Testis (tissue), 3 donors: ENCODE data around the gene ARL4A. TPM values are rescaled to one million over a fixed set of nuclear protein-coding genes. Genes with fewer than 3 reads are reported as not detected.

Source experiments
- DNase-seq: peaks from one replicate; pipeline ENCODE4 v3.0.0-alpha.2; 2019
- H3K27ac ChIP-seq, 2 donors: fragments of 200-600 bp; sonication (generic); one replicate each; pipeline ENCODE4 v1.5.1; 2019
- H3K27me3 ChIP-seq: fragments of 200-600 bp; sonication (generic); one replicate; pipeline ENCODE4 v1.5.1; 2019
- H3K36me3 ChIP-seq: fragments of 200-600 bp; sonication (generic); one replicate; pipeline ENCODE4 v1.5.1; 2017; ENCODE audit warnings: low read depth; ENCODE audit errors: missing control alignments
- H3K4me1 ChIP-seq: fragments of 200-600 bp; sonication (generic); one replicate; pipeline ENCODE4 v1.5.1; 2019
- H3K4me3 ChIP-seq, 2 donors: fragments of 200-600 bp; sonication (generic); one replicate each; pipeline ENCODE4 v1.5.1; 2017 to 2019
- H3K9me3 ChIP-seq: fragments of 200-600 bp; sonication (generic); one replicate; pipeline ENCODE4 v1.5.1; 2017
- CTCF ChIP-seq, 3 experiments: fragments of 450-650 bp in 2 of 3; fragments of 200-600 bp in 1 of 3; sonication (generic) in 1 of 3; IDR thresholded peaks; one replicate each; pipeline ENCODE4 v1.5.1; 2016 to 2019; ENCODE audit warnings: antibody characterized with exemption in 3 of 3, mild to moderate bottlenecking in 2 of 3, moderate library complexity in 1 of 3
- POLR2A ChIP-seq: fragments of 450-650 bp; IDR thresholded peaks from one replicate; pipeline ENCODE4 v1.6.1; 2017; ENCODE audit warnings: antibody characterized with exemption, mild to moderate bottlenecking, moderate library complexity
- WGBS, 2 donors: methylation state at CpG; one replicate each; pipeline ENCODE4 v1.1.5; 2018; 5-methylcytosine and 5-hydroxymethylcytosine counted together
- intact Hi-C: fragments of 100-400 bp; cut with DNase I; formaldehyde crosslinking; loops from one replicate; pipeline ENCODE4 v1.15.1; 2023; ENCODE audit warnings: low total_unique reads
- polyA plus RNA-seq: library from polyadenylated mRNA; stranded (reverse); fragments of 350-450 nt; fragmentation: Illumina TruSeq; extraction: RNeasy Lipid Tissue Mini Kit (QIAGEN cat#74804); gene quantifications from one replicate; pipeline ENCODE4 v1.2.3, GENCODE V29; 2014; ENCODE audit warnings: low read depth, low replicate concordance; ENCODE audit not compliant: insufficient read depth
- total RNA-seq, 2 donors: library from RNA; depleted of rRNA; stranded (reverse); fragments of >200 nt; gene quantifications; one replicate each; pipeline ENCODE4 v1.2.3, GENCODE V29; 2016

ARL4A gene
- total and polyA plus RNA-seq, 3 donors from 2014 or later: 60.8 to 344 (median 153) TPM

GRCh38 chr7:12709726-12710502, 22.5 kb downstream of the ARL4A start:
- no peak for DNase-seq

GRCh38 chr7:12711124-12711523, 23.7 kb downstream of the ARL4A start:
- Histone ChIP-seq H3K36me3 (no peaks in the 10 kb centered on the region), H3K4me3 (peak overlapping the region in 1 of 2 donors; percentile 30), H3K27ac (no peak overlapping the region), H3K27me3 (no peaks in the 10 kb centered on the region), H3K4me1 (peaks cover 10% of the 10 kb centered on the region), H3K9me3 (no peaks in the 10 kb centered on the region)
- 66 to 71% methylated on average over 11 of the region's 11 CpGs for WGBS, 2 donors
- no peak for DNase-seq
- intact Hi-C loops: no loop called here
- TF ChIP-seq POLR2A: no peak
- no peak for TF ChIP-seq CTCF (IDR thresholded peaks at IDR 0.05)

More at GRCh38 chr7:12709726-12710502, 22.5 kb downstream of the ARL4A start:
- TF ChIP-seq POLR2A (no peak), CTCF (IDR thresholded peaks at IDR 0.05) (no peak)
- intact Hi-C loops: no loop called here
- Histone ChIP-seq H3K27me3 (no peaks in the 10 kb centered on the region), H3K36me3 (no peaks in the 10 kb centered on the region), H3K4me3 (no peak overlapping the region), H3K27ac (no peak overlapping the region), H3K4me1 (no peaks in the 10 kb centered on the region), H3K9me3 (no peaks in the 10 kb centered on the region)
- 86 to 93% methylated on average over 2 of the region's 2 CpGs for WGBS, 2 donors

DNA sequence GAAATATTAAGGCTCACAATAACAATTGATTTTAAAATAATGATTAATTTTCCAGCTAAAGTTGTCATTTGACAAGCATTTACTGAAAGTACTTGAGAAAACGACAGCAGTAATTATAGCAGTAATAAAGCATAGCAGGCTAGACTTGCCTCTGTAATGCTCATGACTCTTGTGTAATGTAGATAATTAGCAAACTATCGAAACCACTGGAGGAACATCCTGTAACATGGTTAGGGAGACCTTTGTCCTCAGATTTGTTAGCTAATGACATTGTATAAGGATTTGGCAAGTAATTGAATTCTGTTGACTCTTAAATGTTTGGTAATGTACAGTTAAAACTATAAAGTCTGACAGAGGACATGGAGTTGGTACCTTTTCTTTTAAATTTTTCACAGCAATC, 24.8 kb downstream of the ARL4A start:
- TF ChIP-seq CTCF (IDR thresholded peaks at IDR 0.05) (no peak), POLR2A (no peak)
- no peak overlapping the region for H3K27ac ChIP-seq
- H3K27me3 ChIP-seq: no peaks in the 10 kb centered on the region
- intact Hi-C loops: no loop called here
- no peak for DNase-seq
- H3K36me3 ChIP-seq: no peaks in the 10 kb centered on the region
- H3K9me3 ChIP-seq: no peaks in the 10 kb centered on the region
- H3K4me3 ChIP-seq: no peak overlapping the region
- WGBS, 2 donors: 28 to 40% methylated on average over 2 of the region's 2 CpGs
- peaks cover 10% of the 10 kb centered on the region for H3K4me1 ChIP-seq

GRCh38 chr7:12713625-12714378, 26.4 kb downstream of the ARL4A start:
- intact Hi-C loops: no loop called here
- no peak for DNase-seq

More at GRCh38 chr7:12713625-12714378, 26.4 kb downstream of the ARL4A start:
- Histone ChIP-seq H3K4me3 (no peak overlapping the region), H3K27me3 (no peaks in the 10 kb centered on the region), H3K9me3 (no peaks in the 10 kb centered on the region), H3K4me1 (peaks cover 10% of the 10 kb centered on the region), H3K27ac (peak overlapping the region in 1 of 2 donors; percentile 7), H3K36me3 (no peaks in the 10 kb centered on the region)
- no peak for TF ChIP-seq CTCF (IDR thresholded peaks at IDR 0.05)
- no peak for TF ChIP-seq POLR2A
- WGBS, 2 donors: 100% methylated on average over 1 of the region's 1 CpG
